Choroid plexus epithelial cell (primary cell): Measurements from ENCODE around the gene SETBP1.

Experiments
- DNase-seq: peaks from one replicate; pipeline ENCODE4 v3.0.0-alpha.2; 2010; ENCODE audit warnings: low read depth
- H3K4me3 ChIP-seq: 2 replicates; pipeline ENCODE4 v1.5.1; 2011; ENCODE audit warnings: low read depth, mild to moderate bottlenecking, control low read depth, low read length, moderate library complexity
- TF ChIP-seq, protein P1 (sequence below): conservative IDR thresholded peaks from 2 replicates; pipeline ENCODE4 v1.5.1; 2011; ENCODE audit warnings: low read depth, mild to moderate bottlenecking, control low read depth, inconsistent platforms, low read length, moderate library complexity

The SETBP1 gene

GRCh38 chr18:44680273-44681075 is at the start of gene SETBP1:
SETBP1 (plus strand) TSS chr18:44680888; CDS start chr18:44701347, 20,459 bp downstream.
- TF ChIP-seq, protein P1, sequence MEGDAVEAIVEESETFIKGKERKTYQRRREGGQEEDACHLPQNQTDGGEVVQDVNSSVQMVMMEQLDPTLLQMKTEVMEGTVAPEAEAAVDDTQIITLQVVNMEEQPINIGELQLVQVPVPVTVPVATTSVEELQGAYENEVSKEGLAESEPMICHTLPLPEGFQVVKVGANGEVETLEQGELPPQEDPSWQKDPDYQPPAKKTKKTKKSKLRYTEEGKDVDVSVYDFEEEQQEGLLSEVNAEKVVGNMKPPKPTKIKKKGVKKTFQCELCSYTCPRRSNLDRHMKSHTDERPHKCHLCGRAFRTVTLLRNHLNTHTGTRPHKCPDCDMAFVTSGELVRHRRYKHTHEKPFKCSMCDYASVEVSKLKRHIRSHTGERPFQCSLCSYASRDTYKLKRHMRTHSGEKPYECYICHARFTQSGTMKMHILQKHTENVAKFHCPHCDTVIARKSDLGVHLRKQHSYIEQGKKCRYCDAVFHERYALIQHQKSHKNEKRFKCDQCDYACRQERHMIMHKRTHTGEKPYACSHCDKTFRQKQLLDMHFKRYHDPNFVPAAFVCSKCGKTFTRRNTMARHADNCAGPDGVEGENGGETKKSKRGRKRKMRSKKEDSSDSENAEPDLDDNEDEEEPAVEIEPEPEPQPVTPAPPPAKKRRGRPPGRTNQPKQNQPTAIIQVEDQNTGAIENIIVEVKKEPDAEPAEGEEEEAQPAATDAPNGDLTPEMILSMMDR = no peak
- DNase-seq = peak; percentile 43
- H3K4me3 ChIP-seq = peak within 1 kb of the TSS; percentile 72

DNA sequence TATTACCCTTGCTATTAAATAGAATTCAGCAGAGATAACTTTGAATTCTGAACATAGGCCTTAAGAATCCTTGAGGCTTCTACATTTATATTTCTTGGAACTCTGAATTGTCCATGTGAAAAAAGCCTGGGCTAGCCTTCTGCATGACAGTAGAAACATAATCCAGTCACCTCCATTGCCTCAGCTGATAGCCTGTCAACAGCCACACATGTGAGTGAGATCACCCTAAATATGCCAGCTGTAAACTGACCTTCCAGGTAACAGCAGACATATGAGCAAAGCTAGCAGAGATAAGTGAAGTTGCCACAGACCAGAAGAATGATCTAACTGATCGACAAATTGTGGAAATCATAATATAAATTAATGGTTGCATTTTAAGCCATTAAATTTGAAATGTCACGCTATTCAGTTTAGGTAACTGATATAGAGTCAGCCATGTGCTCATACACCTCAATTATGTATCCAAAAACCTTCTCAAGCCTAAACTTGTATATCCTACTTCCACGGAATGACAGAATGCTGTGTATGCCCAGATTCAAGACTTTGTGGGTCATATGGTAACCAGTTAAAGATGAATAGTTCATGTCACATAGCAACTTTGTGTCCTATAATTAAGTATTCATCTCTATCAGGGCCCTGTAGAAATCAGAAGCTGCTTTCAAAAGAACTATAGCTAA is 48.1 kb upstream of the SETBP1 start:
- H3K4me3 ChIP-seq = no peak overlapping the region
- DNase-seq = no peak
- TF ChIP-seq, protein P1 = no peak

DNA sequence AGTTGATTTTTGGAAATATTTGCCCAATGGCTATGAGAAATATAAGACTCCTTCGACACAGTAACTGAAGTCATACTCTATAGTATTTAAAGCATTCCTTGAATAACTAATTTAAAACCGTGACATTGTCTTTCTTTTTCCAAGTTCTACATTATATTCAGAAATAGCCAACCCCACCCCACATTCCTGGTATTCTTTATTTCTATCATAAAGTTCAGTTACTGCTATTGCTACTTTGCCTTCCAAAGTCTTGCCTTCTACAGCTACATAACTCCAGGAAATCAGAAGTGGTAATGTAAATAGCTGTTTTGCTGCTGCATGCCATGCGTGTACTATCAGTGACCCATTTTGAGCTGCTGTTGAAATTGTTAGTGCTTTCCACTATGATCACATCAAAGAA is 45.1 kb upstream of the SETBP1 start:
- DNase-seq = no peak
- TF ChIP-seq, protein P1 = no peak
- no peak overlapping the region for H3K4me3 ChIP-seq

DNA sequence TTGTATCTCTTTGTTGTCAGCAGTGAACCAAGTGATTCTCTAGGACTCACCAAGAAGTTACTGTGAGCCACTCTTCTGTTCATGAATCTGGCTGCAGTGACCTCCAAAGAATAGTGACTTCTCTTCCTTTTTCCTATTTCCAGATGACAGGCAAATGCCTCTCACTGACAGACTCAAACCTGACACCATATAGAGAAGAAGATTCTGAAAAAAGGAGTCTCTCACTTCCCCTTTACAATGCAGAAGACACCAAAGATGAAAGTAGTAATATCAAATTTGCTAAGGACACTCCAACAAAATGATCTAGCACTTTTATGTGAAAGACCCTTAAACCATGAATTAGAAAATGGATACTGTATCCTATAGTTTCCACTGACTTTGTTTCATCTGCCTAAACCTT is 44.4 kb upstream of the SETBP1 start:
- TF ChIP-seq, protein P1 = no peak
- H3K4me3 ChIP-seq = no peak overlapping the region
- no peak for DNase-seq

DNA sequence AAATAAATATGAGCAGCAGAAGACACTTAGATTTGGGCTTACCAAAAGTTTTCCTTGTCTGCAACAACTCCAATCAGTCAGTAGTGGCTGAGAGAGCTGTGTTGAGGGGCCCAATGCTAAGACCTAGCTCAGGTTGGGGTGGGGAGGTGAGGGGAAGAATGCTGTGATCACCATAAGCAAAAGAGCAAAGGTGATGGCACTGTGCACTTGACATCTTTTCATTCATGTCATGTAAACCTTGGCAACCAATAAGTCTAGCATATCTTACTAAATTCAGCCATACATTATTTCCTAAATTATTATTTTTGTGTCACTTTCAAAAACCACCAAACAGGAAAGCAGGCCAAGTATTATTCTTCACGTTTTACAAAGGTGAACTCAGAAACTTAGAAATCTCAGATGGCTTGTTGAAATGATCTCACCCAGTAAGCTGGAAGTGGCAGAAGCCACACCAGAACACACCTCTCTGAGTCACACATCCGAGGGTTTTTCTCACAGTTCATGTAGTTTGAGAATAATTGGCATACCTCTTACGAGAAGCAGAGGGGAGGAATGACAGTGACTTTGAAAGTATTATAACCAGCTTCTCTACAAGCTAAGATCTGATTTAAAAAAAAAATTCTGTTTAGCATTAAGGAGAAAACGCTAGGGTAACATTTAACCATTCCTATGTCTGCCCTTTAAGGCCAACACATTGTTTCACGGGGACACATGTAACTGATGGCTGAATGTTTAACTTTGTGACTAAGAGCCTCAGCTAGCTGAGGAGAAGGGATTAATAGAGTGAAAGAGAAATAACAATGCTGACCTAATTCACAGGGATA is 43.3 kb upstream of the SETBP1 start:
- peak; percentile 50 for DNase-seq
- TF ChIP-seq, protein P1 = no peak
- H3K4me3 ChIP-seq = no peak overlapping the region

- TF ChIP-seq, protein P1 = no peak
- DNase-seq = no peak
- no peak overlapping the region for H3K4me3 ChIP-seq
Measured at GRCh38 chr18:44638034-44638540, 42.6 kb upstream of the SETBP1 start.
